Activated CD8-positive, alpha-beta memory T cell treated with anti-CD3 and anti-CD28 coated beads for 4 hours (primary cell): ENCODE results near the gene AOPEP.
A peak's percentile ranks its signal among the peaks of the same experiment; 100 is the strongest.

Source experiments
- DNase-seq, 2 donors: peaks; one replicate each; pipeline ENCODE4 v3.0.0-alpha.2; 2020; ENCODE audit warnings: low read depth in 2 of 2

The AOPEP gene

DNA sequence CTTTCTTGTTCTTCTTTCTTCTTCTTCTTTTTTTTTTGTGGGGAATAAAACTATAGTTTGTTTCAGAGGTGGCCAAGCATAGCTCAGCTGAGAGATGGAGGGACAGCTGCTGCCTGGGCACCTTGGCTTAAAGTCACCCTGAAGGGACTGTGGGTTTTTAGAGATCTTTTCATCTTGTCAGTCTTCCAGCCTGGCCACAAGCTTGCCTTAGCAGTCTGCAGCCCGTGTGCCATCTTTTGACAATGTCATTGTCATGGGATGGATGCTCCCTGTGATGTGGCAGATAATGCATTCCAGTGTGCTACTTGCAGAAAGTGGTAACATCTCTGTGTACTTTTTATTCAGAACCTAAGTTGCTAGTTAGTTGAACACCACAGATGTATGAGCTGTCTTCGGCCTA, 310.2 kb downstream of the AOPEP start:
- DNase-seq, result no peak

DNA sequence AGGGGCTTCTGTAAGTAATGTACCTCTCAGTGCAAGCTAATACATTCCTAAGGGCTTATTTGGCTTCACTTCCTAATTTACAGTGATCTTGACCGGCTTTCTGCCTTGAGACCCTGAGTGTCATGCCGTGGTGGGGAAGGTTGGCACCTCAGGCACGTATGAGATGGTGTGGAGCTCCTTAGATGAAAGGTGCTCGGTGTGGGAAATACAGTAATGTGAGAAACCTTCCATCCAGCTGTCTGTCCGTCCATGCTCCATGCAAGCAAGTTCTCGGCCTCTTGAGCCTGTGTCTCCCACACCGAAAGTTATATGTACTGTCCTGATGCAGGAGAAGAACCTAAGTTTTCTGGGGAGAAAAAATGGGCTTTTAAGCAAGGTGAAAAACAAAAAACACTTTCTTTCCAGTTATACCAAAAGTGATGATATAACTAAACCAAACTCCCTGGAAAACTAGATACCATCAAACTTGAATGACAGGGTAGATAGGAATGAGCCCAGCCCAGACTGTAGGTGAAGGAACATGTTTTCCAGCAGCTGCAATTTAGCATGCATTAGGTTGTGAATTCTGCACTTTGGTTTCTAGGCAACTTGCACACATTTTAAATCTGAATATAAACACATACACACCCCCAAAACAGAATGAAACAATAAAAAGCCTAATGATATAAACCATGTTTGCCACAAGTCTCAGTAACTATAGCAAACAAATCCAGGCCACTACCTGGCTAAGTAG, 311.5 kb downstream of the AOPEP start:
- DNase-seq, result no peak

DNA sequence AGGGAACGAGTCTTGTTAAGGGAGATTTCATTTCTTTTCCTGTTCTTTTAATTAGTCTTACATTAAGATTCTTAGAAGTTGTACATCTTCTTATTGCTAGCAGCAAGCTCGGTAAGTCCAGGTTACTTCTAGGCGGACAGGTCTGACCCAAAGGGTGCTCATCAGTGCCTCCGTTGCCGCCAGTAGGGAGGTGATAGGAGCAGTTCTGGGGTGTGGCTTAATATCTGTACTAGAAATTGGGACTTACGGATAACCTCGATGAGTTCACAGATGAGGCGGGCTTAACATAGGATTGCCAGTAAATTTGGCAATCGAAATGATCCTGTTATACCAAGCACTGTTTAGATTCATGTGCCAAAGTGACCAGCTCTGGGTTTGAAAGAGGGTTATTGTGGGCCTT, 312.2 kb downstream of the AOPEP start:
- no peak for DNase-seq

DNA sequence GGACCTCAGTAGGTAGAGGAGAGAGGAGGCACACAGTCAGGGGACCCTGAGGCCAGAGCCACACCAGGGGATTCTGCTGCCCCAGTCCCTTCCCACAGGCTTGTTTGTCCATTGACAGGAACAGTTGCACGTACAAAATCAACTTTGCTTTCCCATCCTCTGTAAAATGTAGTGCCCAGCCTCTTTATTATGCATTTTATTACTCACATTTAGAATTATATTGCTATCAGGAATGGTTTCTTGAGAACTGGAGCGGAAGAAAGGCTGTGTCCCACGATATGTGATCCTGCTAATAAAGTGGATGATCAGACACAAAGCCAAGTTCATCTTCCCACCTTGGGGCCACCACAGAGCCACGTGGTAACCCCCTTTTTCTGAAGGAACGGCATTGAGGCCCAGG, 313.6 kb downstream of the AOPEP start:
- no peak for DNase-seq

DNA sequence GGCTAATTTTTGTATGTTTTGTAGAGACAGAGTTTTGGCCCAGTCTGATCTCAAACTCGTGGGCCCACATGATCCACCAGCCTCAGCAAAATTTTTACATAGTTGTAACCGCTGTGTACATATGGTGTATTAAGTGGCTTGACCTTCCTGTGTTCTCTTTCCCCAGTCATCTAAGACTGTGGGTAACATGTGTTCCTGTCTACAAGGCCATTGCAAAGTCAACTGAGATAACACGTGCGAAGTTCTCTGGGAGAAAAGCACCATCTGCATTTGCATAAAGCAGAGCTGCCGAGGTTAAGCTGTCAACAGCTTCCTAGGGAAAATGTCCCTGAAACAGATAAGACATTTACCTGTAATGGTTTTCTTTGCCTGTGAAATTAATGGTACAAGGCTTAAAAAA, 317.3 kb downstream of the AOPEP start:
- DNase-seq, result no peak

DNA sequence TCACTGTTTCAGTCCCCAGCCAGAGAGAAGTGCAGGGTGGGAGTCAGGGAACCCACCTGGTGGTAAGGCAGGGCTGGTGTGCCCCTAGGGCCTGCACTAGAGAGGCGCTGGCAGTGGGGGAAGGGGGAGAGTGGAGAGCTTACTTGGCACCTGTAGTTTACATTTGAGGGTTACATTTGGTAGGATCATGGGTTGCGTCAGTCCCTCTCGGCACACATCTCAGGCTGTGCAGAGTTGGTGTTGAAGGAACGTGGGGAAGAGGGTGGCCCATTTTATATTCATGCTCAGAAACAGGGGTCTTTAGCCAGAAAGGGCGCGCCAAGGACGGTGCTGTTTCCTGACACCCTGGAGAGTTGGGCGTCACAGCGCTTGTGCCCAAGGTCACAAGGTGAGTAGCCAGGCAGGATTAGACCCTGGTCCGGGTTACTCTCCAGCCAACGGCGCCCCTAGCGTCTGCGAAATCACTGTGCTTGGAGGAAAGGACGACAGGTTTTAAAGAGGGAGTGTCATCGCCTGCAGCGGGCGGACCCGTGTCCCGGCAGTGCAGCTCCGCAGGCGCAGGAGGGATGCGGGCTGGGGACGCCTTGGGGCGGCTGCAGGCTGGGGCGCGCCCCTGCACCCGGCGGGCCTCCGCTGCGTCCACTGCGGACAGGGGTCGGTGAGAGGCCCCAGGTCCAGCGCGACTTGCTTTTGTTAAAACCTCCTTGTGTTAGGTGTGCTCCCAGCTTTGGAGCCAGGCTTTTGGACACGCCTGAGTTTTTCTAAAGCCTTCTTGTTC, 318.4 kb downstream of the AOPEP start:
- no peak for DNase-seq

DNA sequence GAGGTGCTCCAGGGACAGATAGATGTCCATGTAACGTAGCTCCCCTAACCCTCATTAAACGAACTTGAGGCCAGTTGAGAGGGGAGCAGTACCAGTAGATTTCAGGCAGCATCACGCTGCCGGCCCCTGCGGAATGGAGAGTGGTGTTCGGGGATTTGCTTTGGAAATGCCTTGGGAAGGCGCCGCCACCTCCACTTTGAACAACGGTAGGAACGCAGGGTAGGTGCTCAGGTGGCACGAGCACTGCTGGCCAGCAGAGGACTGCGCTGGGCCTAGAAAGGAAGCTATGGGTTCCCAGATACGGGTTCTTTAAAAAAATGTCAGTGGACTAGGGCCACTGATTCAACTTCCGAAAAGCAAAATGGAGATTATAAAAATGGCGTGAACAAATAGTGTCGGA, 319.3 kb downstream of the AOPEP start:
- no peak for DNase-seq

DNA sequence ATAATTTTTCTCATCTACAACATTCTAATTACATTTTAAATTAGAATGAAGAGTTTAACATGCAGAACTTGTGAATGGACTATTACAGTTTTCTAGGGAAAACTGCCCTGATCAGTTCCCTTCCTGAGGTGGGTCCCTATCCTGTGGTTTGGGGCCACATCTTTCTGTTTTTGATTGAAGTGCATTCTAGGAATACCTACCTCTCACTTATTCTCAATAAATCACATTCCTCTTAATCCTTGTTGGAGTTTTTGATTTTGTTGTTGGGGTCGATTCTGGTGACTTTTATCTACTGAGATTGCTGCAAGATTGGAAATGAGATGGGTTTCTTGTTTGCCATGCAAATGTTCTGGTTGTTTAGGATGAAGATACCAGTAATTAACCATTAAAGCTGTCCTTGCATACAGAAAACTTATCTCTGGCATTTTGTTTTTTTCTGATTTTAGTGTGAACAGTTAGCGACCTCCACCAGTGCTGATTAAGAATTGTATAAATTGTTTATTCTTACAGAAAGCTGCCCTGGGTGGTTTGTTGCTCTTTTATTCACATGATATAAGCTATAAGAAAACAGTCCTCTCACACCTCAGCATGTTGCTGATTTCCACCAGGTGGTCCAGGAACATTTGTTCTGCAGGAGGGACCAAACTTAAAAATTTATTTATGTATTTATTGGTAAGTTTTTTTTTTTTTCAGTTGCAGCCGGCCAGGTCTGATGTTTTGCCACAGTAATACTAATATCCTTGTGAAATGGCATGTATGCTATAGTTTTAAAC, 321.1 kb downstream of the AOPEP start:
- no peak for DNase-seq

DNA sequence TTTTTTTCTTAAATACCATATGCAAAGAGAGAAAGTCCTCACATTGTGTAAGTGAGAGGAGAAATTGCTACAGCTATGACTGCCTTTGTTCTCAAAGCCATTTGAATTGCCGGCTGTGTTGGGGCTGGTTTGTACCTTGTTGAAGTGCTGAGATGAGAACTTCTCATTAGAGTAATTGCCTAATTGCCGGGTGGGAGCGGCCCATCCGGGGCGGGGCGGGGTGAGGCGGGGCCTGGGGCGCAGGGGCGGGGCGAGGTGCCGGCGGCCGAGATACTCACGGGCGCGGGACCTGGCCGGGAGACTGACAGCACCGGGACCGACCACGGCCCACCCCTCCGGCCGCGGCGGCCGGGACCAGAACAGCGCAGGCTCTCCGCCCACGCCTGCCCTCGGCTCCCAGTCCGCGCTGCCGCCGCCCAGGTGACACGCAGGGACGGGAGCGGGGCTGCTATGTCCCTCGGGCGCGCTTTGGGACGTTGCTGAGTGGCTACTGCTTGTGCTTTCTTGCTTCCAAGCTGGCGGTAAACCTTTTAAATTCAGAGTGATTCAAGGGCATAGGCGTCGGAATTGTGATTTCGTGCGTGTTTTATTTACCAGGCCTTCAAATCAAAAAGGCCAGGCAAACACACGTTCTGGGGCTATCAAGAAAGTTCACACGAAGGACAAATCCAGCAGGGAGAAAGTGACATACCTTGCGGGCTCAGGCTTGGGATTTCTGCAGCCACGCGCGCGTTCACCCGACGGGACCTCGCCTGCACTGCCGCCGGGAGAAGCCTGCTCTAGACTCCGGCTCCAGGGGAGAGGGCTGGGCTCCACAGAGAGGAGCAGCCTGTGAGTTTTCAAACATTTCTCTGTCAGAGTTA, 322.0 kb downstream of the AOPEP start:
- peak in 1 of 2 donors; percentile 16 for DNase-seq

DNA sequence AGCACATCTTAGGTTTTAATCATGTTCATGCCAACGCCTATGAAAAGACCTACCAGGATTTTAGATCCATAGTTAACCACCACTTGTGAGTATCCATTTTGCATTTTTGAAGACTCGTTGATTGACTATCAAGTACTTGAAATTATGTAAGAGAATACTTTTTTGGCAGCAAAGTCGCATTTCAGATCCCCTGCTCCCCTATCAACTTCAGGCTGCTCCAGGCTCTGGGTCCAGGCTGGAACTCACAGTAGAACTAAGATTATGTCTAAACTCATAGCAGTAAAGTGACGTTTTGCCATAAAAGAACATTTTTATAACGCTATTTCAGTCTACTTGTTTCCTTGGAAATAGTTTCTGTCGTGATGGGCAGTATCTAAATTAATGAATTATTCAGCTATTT, 323.3 kb downstream of the AOPEP start:
- no peak for DNase-seq

DNA sequence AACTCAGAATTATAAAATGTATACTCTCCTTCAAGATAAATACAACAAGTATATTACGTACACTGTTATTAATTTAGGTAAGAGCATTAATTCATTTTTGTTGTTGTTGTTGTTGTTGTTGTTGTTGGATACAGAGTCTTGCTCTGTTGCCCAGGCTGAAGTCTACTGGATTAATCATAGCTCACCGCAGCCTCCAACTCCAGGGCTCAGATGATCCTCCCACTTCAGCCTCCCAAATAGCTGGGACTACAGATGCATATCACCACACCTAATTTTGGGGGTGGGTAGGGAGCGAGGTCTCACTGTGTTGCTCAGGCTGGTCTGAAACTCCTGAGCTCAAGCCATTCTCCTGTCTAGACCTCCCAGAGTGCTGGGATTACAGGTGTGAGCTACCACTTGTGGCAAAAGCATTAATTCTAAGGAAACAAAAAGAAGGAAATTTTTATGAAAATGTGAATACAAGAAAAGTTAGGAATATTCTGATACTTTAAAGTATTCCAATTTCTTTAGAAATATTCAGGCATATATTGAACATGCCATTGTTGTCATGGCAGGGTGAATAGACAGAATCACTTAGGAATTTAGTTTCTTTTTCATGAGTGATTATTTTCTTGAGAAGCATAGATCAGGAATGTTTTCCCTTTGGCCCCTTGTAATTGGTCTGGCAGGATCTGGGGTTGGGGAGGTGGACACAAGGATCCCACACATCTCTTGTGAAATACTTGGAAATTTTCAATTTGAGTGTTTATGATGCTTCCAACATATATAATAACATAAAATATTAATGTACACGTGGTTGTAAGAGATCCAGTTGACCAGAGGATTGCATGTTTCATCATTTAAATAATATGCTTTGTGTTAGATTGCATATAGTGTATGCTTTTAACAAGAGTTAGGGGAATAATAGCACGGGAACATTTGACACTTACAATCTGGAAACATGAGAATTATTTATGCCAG, 327.4 kb downstream of the AOPEP start:
- DNase-seq, result no peak

DNA sequence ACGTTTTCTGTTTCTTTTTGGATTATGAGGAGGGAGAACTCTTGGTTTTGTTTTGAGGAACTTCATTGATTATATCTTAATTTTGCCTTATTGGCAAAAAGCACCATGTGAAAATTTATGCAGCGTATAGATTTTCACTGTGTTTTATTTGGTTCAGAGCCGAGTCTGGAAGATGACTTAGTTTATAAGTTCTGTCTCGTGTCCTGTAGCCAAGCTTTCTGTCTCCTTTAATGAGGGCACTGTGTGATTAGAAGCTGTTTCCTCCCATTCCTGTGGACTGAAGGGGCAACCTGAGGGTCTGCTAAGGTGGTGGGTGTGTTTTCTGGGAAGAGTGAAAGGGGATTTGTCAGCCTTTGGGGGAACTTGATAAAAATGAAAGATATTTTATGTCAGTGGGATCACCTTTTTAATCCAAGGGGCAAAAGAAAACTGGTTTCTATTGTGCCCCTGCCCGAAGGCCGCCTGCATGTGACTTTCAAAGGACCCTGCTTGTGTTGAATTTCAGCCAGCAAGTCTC, 328.9 kb downstream of the AOPEP start:
- DNase-seq, result no peak

DNA sequence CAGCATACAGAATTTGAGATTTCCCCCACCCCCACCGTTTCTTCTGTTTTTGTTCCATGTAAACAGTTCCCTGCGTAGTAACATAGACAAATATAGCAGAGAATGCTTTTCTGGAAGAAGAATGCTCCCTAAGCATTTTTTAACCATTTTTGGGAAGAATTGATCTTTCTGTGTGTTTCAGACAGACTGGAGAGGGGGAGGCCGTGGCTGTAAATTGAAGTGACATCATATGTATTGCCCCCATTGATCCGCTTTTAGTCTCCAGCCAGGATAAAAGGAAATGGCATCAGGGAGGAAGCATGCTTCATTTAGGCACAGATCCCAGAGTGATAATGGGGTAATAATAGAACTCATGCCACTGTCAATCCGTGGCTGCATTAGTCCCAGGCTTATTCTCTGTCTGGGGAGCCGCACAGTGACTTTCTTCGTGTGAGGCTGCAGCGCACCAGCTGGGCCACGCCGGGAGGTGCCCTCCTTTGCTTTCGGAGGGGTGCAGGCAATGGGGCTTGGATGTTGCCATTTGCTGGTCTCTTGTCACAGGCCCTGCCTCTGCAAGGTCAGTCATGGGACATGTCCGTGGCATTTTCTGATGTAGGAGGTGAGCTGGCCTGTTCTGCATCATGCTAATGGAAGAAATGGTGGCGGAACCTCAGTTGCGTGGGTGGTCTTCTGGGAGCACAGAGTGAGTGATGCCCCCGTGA, 329.5 kb downstream of the AOPEP start:
- no peak for DNase-seq

DNA sequence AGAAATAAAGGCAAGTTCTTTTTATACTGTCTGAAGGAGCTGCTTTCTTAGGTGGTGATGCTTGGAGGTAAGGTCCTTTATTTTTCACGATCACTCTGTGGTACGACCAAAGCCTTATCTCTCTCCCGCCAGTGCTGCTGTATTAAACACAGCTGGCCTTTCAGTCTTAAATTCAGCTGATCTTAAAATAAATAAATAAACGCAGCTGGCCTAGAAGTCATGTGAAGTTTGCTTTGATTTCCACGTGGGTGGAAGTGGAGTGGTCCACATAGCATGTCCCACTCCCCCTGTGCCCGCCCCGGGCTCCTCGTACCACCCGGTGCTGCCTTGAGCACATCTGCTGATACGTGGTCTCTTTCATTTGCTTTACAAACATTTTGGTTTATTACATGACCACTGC, 330.6 kb downstream of the AOPEP start:
- DNase-seq, result no peak

DNA sequence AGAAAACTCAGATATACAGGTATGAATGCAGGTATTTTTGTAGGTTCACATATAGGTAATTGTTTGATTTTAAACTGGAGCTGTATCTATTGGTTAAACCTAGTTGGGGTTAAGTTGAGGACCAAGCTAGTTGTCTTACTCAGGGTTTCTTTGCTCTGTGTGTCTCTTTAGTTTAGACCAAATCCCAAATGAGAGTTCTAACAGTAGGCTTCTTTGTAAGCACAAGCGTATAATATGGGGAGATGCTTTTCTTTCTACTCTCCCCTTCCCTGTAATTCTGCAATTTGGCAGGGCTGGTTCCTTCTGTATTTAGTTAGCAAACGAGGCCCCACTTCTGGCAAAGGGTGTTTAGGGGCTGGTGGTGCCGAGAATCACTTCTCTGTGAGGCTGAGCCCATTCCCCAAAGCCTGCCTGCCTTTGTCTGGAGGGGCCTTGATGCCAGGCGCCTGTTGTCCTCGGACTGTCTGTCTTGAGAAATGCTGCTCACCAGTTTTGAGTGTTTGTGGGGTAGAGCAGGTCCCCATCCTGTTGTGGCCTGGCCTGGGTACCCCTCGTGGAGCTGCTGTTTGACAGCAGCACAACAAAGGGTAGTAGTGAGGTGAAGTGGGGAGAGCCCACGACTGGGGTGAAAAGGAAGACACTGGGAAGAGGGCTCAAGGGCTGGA, 331.8 kb downstream of the AOPEP start:
- DNase-seq, result no peak

DNA sequence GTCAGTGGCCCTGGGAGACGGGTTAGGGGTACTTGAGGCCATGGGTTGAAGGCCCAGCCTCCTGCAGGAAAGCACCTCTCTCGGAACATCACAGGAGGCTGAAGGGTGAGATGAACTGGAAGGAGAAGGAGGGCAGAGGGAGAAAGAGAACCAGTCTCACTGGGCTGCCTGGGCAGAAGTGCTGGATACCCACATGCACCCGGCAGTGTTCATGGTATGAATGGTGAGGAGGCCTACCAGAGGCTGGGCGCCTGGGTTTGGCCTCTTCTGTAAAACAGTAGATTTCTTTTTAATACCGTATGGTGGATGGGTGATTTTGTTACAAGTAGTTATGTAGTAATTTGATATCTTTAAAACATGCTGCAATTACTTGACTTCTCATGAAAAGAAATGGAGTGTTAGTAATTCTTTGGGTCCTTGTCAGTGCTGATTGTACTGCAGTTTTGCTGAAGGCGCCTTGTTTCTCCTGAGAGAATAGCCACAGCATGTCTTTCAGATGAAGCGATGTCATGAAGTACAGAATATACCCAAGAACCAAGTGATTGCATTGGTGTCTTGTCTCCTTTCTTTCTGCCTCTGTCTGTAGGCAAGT, 332.4 kb downstream of the AOPEP start:
- DNase-seq, result no peak

DNA sequence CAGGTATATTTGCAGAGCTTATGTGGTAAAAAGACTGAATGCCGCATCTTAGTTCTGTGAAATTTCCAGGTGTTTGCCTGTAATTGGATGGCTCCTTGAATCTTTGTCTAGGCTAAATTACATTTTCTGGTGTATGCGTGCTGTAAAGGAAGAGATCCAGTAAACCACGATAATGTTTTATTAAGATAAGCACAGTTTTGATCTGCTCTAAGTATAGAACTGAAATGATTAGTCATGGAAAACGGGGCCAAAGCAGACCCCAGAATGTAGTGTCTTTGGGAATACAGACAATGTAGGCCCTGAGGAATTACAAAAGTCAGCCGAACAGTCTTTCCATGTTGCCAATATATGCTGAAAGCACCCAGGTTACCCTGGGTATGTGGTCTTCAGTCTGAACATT, 333.7 kb downstream of the AOPEP start:
- DNase-seq, result no peak

DNA sequence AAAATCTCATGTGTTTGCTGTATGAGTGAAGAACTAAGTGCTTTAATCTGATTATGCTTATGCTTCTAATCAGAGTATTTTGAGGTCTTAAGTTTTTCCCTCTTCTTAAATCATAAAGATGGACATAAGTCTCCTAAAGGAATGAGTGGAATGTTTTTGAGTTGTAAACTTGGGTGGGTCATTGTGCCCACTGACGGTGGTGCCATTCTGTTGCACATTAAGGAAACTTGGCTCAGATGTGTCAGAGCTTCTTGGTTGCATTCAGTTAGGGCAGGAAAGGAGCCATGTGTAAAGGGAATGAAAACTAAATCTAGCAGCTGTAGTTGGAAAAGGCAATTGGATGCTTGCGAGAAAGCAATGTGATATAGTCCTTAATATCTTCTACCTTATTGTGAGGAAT, 334.4 kb downstream of the AOPEP start:
- DNase-seq, result no peak
